ENCODE results near the gene TRIM66.

The TRIM66 gene

DNA sequence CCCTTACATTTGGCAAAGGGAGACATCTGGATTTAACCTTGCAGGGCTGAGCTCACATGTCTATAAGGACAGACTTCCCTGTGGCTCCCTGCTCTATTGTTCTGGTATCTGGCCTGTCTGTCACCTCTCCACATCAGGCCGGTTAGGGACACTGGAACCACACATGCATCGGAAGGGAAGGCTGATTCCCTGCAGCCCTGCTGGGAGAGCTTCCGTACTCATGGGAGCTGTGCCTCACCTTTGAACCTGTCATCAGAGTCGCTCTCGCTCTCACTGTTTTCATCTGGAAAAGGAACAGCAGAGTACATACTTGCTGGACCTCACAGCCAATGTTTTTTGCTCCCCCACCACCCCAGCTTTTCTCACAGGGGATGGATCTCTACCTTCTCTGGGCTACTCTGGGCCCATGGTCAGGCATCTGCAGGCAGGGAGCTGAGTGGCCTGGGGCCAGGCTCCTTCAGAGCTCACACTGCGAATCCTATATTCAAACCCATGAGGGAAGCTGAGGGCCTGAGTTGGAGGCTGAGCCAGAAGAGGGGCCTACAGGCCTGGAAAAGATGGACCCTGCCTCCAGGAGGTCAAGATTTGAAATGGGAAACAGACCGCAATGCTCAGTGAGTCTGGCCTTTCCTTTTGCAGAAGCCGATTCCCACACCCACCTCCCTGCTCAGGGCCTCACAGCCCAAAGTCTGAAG, 31.4 kb upstream of the TRIM66 start:
- in situ Hi-C loops (cut with MboI; ENCODE audit: low sequenced_read_pairs) = no loop called here

DNA sequence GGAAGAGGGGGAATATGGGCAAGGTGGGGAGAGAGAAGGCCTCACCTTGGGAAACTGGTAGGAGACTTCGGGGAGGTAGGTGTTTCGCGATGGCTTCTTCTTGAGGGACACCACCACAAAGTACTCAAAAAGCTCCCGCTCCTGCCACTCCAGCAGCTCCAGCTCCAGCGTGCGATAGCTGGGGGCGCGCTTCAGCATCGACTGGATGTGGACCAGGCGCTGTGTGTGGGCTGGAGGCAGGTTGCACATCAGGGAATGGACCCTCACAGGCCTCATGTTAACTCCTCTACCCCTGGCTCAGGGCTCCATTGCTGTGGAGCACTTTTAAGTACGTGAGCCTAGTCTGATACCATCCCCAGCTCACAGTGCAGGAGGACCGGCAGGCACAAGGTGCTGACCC, 30.0 kb upstream of the TRIM66 start:
- in situ Hi-C loops (cut with MboI; ENCODE audit: low sequenced_read_pairs) = no loop called here

DNA sequence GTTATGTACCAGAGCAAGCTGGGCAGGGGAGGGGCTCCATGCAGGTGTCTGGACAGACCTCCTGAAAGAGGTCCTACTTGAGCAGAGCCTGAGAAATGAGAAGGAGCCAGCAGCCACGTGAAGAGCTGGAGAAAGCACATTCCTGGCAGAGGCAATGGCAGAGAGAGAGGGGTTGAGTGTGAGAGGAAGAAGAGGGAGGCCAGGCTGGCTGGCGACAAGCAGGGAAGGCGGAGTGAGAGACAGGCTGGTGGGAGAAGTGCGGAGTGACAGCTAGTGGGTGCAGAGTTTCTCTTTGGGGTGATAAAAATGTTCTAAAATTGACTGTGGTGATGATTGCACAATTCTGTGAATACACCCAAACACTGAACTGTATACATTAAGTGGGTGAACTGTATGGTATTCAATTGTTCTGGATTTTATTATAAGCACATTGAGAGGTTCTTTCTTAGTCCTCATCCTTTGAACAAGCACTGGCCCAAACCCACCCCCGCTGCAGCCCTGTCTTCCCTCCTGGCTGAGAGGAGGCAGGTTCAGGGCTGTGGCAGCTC, 29.5 kb upstream of the TRIM66 start:
- in situ Hi-C loops (cut with MboI; ENCODE audit: low sequenced_read_pairs) = no loop called here

DNA sequence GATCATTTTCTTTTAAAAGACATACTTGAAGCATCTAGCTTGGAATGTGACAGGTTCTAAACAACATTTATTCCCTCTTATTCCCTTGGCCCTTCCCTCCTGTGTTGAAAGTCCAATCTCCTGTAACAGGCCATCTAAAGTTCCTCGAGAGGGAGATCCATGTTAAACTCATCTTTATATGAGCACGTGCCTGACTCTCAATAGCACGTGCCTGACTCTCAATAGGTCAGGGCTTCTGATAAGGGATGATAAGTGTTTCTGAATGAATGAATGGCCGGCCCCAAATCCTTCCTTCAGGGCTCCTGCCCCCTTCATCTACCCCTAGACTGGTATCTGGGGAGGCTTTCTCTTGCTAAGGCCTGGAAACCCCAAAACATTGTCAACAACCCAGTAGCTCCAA, 27.3 kb upstream of the TRIM66 start:
- in situ Hi-C loops (cut with MboI; ENCODE audit: low sequenced_read_pairs) = no loop called here

DNA sequence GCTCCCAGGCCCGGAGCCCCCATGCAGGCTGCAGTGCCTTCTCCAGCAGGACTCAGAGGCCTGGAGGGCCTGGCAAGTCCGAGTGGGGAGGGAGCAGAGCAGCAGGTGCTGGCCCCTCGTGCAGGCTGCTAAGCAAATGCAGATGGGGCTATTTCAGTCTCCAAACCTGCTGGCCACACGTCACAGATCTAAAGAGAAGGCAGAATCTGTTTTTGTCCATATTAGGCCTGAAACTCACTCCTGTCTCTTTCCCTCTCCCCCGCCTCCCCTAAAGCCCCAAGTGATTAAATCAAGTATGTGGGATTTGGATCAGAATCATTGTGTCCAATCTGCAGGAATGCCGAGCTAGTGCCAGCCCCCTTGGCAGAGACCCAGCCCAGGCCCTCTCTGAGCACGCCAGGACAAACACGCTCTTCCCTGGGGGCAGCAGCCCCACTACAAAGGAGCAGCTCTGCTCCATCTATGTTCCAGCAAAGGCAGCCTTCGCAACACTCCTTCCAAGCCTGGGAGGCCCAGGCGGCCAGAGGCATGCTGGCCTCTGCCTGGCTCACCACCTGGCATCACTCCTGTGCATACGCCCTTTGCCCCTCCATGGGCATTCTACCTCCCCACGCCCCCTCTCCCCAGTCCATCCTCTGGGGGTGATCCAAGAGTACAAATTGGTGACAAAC, 26.7 kb upstream of the TRIM66 start:
- in situ Hi-C loops (cut with MboI; ENCODE audit: low sequenced_read_pairs) = no loop called here

DNA sequence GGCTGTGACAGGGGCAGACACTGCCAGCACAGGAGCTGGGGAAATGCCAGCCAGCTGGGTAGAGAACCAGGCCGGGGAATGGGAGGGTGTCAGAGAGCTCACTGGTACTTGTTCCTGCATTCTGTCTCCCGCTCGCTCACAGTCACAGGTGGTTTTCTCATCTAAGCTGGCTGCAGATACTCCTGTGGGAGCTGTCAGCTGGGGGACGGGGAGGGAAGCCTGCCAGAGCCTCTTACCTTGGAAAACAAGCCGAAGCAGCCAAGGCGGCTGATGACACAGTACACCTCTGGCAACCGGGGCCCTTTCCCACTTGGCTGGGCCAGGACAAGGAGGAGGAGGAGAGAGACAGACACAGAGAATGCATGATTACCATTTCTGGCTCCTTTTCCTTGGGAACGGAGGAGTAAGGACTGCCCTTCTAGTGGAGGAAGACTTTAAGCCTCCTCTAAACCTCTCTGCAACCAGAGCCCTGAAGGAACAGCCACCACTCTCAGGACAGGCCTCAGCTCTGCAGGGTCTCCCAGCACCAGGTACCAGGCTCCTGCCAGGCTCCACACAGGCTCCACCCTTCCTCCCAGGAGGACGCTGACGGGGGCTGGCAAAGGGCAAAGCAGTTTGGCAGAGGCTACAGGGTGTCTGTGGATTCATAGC, 25.2 kb upstream of the TRIM66 start:
- in situ Hi-C loops (cut with MboI; ENCODE audit: low sequenced_read_pairs) = no loop called here

DNA sequence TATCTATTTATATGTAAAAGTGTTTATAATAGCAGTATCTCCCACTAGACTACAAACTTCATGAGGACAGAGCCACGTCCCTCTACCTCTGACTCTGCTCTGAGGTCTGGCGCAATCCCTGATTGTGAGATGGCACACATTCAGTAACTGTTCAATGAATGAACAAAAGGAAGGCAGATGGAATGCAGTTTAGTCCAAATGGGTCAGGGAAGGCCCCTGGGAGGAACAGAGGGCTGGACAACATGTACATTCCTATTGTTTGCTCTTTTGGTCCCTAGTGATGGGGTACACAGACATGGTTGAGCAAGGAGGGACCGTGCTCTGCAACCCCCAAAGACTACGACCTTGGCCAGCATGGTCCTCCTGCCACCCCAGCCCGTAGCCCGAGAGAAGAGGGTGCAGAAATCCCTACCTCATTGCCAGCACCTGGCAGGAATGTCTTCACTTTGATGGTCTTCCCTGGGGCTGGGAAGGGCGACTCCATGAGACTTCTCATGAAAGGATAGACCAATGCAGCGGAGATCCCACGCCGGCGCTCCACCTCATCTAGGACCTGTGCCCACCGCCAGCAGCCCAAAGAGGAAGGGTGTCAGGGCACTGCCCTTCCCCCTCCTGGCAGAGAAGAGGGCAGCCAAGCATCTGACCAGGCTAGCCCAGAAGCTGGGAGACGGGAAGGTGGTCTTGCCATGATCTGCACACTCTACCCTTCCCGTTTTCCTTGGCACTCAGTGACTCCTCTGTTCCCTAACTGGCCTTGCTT, 24.4 kb upstream of the TRIM66 start:
- in situ Hi-C loops (cut with MboI; ENCODE audit: low sequenced_read_pairs) = no loop called here

DNA sequence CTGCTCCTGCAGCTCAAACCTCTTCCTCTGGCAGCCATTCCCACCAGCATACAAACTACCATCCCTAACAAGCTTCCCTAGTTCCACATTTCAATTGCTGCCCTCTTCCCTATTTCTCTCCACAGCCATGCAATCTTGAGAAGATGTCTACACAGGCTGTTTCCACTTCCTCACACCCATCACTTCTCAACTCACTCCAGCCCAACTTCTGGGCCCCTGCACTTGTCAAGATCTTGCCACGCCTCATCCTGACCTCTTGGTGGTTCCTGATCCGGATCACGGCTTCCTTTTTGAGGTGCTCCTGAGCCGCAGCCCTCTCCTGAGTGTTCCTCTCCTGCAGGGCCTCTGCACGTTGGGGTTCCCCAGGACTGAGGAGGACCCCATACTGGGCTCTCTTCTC, 22.7 kb upstream of the TRIM66 start:
- in situ Hi-C loops (cut with MboI; ENCODE audit: low sequenced_read_pairs) = no loop called here

DNA sequence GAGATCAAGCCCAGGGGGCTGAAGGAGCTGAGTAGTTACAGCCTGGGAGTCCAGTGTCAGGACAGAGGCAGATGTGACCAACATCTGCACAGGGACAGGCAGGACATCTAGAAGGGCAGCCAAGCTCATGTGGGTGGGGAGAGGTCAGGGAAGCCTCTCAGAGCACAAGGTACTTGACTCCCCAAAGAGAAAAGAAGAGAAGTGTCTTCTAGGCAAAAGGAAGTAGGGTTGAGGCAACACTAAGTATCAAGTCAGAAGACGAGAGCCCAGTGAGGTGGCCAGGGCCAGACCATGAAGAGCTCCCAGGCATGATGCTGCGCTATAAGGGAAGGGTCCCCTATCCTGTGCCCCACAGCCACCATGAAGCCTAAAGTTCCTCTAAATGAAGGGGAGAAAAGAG, 21.7 kb upstream of the TRIM66 start:
- in situ Hi-C loops (cut with MboI; ENCODE audit: low sequenced_read_pairs) = no loop called here

DNA sequence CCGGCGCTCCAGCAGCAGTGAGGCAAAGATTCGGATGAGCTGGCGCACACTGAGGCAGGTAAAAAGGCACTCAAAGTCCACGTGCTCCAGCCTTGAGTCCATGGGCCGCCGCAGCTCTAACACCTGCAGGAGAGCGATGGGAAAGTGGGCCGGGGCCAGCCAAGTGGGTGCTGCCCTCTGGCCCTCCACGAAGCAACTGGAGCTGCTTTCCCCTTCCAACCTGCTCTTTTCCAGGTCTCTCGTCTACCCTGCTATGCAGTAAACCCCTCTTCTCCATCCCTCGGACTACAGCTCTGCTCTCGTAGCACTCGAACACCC, 20.1 kb upstream of the TRIM66 start:
- in situ Hi-C loops (cut with MboI; ENCODE audit: low sequenced_read_pairs) = no loop called here

DNA sequence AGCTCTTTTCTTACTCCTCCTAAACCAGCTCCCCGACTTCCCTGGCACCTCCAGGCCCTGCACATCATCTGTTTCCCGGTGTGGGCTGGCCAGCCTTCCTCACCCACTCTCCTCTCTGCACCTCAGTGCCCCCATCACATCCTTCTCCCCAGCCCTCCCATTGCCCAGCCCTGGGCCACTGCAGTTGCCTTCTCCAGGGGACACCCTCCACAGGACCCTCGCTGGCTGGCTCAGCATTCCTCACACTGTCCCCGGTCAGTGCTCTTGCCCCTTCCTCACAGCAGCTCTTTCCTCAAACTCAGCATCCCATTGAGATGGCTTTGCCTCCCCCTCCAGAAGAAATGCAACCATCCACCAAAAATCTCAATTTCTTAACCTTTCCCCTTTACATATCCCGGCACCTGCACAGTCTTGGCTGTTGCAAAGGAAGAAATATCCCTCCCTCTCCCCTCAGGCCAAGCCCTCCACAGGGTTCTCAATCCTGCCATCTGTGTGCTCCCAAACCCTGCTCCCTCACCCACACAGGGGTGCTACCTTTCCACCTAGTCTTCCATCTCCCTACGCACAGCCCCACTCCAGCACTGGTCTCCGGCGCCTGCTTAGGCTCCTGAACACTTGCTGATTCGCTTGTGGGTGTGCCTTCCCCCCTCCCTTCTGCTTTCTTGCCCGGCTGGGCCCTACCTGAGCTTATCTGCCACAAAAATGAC, 19.6 kb upstream of the TRIM66 start:
- in situ Hi-C loops (cut with MboI; ENCODE audit: low sequenced_read_pairs) = no loop called here

DNA sequence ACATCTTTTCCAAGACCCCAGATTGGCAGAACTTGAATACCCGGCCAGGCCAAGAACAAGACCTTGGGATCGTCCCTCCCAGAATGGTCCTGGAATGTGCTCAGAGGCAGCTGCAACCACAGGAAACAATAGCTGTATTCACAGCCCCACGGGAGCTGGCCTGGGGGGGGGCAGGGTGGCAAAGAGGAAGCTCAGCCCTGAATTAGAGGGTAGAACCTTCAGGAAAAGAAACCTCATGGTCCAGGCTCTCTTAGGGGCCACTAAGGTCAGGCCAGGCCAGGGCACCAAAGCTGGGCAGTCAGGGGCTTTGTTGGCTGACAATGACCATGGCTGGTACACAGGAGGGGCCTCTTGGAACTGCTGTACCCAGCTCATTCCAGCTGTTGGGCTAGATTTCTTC, 17.4 kb upstream of the TRIM66 start:
- in situ Hi-C loops (cut with MboI; ENCODE audit: low sequenced_read_pairs) = no loop called here

DNA sequence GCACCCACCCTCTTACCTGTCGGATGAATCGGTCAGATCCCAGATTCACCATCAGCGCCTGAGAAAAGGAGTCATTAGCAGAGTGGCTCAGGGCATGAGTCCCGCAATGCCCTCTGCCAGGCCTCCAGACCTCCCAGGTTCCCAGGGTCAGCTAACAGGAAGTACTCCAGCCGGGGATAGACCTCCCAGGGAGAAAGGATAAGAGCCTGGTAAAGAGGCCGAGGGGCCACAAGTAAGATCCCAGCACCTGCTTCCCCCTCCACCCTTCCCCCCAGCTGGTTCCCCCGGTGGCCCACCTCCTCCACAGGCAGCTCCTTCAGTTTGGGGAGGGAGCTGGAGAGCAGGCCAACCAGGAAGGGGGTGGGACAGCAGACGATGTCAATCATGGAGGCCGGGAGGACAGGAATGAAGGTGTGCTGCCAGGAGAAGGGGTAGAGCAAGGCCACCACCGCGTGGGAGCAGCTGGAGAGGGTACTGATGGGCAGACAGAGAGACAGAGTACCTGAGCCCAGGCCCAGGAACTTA, 16.5 kb upstream of the TRIM66 start:
- in situ Hi-C loops (cut with MboI; ENCODE audit: low sequenced_read_pairs) = no loop called here

DNA sequence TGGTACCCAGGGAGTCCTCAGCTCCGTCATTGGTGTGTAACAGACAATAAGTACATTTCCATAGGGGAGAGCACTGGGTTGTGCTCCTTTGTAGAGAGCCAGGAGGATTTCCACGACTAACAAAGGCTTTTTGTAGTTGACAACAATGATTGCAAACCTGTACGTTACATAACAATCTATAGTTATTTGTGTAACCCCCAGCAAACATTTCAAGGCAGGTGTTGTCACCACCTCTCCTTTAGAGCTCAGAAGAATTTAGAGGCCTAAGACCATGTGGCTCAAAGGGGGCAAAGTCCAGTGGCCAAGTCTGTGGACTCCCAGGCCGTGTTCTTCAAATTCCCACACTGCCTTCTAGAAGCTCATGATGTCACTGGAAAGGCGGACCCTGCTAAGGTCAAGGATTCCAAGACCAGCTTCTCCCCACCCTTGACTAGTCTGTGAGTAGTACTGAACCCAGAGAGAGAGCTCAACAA, 15.9 kb upstream of the TRIM66 start:
- in situ Hi-C loops (cut with MboI; ENCODE audit: low sequenced_read_pairs) = no loop called here

DNA sequence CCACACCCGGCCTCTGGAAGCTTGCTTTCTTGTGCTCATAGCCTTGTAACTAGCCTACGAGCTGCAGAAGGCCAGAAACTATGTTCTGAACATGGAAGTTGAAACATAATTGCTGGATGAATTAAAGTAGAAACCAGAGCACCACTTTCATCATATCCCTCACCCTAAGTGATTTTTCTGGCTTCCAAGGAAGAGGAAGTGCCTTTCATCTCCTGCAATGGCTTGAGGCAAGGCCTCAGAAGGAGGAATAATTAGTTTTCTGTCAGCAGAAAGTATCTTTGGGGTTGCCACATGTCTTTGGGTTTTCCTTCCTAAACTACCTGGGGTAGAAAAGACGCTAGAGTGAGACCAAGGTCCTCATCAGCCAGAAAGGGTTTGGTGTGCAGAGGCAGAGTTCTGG, 14.6 kb upstream of the TRIM66 start:
- in situ Hi-C loops (cut with MboI; ENCODE audit: low sequenced_read_pairs) = no loop called here

DNA sequence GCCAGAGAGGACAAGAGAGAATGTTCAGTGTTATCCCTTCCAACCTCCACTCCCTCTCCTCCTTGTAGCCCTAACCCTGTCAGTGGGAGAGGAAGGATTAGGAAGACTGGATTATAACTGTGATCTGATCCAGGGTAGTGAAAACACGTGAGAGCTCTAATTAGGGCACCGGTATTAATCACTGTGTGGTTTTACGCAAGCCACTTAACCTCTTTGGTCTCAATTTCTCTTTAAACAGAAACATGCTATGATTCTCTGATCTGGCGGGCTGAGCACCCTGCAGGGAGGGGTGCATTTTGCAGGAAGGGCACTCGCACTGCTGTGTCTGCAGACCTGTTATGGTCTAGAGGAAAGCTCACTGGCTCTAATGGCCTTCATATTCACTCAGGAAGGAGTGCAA, 11.7 kb upstream of the TRIM66 start:
- in situ Hi-C loops (cut with MboI; ENCODE audit: low sequenced_read_pairs) = no loop called here

DNA sequence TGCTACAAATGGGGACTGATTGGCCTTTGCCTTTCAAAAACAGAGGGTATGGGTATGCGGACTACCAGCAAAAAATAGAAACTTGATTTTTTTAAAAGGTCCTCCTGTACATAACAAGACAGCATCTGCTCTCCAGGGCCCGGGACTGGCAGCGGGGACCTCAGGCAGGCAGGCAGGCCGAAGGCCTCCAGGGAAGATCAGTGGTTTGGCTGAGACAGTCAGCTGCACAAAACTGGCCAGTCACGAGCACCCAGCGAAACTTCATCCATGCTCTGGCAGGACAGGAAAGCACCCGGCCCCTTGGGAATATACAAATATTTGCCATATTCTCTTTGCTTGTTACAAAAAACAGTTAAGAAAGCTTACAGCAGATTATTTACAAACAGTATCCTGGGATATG, 11.1 kb upstream of the TRIM66 start:
- in situ Hi-C loops (cut with MboI; ENCODE audit: low sequenced_read_pairs) = no loop called here

DNA sequence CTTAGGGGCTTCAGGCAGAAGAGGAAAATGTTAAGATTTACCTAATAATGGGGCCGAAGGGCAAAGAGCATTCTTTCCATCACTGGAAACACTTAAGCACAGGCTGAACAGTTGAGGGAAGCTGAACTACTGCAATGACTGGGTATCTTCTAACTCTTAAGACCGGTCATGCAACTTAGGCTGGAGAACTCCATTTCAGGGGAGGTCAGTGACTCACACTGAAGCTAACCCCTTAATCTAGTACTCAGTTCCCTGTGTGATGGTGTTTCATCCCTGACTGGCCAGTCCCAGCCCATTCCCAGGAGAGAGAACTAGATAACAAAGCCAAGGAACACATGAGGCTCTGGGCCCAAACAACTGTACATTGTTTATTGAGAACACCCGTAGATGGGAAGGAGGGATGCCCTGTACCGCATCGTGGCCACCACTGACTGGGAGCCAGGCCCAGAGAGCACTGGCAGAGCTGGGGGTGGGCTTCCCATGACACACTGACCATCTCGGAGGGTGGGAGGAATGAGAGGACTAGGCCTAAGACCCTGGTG, 10.6 kb upstream of the TRIM66 start:
- in situ Hi-C loops (cut with MboI; ENCODE audit: low sequenced_read_pairs) = no loop called here

DNA sequence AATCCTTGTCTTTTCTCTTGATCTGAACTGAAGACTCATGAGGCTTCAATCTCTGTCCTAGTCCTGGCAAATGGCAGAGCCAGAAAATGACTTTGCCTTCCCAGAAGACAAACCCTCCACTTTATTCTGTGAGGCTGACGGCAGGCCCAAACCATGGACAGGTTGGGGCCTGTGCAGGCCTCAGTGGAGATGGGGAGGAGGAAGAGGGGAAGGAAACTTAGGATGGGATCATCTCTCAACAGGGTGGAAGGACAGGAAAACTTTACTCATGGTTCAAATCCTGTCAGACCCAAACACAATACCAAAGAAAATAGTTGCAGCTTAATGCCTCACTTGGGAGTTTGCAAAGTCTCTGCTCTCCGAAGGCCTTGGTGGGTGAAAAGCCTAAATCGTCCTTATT, 10.0 kb upstream of the TRIM66 start:
- in situ Hi-C loops (cut with MboI; ENCODE audit: low sequenced_read_pairs) = no loop called here

DNA sequence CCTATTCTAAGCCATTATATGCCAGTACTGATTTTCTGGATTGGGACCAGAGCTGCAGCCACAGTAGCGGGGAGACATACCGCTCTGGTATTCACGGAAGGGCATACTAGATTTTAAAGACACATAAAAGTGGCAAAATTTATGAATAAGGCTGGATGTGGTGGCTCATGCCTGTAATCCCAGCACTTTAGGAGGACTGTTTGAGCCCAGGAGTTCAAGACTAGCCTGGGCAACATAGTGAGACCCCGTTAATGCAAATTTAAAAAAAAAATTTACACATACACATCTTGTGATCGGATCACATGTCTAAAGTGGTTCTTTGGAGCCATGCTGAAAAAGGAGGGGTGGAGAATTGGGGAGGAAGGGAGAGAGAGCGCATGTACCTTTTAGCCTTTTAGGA, 9.1 kb upstream of the TRIM66 start:
- in situ Hi-C loops (cut with MboI; ENCODE audit: low sequenced_read_pairs) = no loop called here
